AG04450 (cell line): ENCODE measurements around the gene RMND5A. TPM values are rescaled to one million over a fixed set of nuclear protein-coding genes. Genes with fewer than 3 reads are reported as not detected.

Source experiments
- CTCF ChIA-PET: fragments of 300-600, 350-600 bp; formaldehyde crosslinking; extraction: SDS; loops from one replicate; lab custom pipeline; 2022; ENCODE audit warnings: antibody characterized with exemption, inconsistent platforms; lab: Charles Lee
- POLR2A ChIA-PET: fragments of 350-600 bp; formaldehyde crosslinking; extraction: SDS; loops from one replicate; lab custom pipeline; 2021; ENCODE audit warnings: antibody characterized with exemption, inconsistent platforms; lab: Yijun Ruan, JAX
- DNase-seq: peaks from one replicate; pipeline ENCODE4 v3.0.0-alpha.2; 2011; ENCODE audit warnings: low read depth, low spot score
- H3K27ac ChIP-seq: one replicate; pipeline ENCODE4 v1.5.1; 2012; ENCODE audit warnings: low read depth, low read length, control low read depth
- H3K27me3 ChIP-seq: one replicate; pipeline ENCODE4 v1.6.0; 2012; ENCODE audit warnings: low read length; ENCODE audit not compliant: control insufficient read depth, insufficient read depth
- H3K4me3 ChIP-seq: 2 replicates; pipeline ENCODE4 v1.5.1; 2011; ENCODE audit warnings: mild to moderate bottlenecking, low read depth, low read length, control low read depth
- H3K9me3 ChIP-seq: 2 replicates; pipeline ENCODE4 v1.5.1; 2012; ENCODE audit warnings: low read length; ENCODE audit not compliant: control insufficient read depth, insufficient read depth
- CTCF ChIP-seq: IDR thresholded peaks from 2 replicates; pipeline ENCODE4 v1.5.1; 2011; ENCODE audit warnings: low read depth, low read length, control low read depth, inconsistent platforms
- polyA plus RNA-seq: library from polyadenylated mRNA; depleted of rRNA; stranded (reverse); fragments of >200 nt; gene quantifications from 2 replicates; pipeline ENCODE4 v1.2.3, GENCODE V29; 2011

RMND5A gene
- polyA plus RNA-seq, 1 experiment: 19.1 TPM

GRCh38 chr2:86778957-86779356 lies 58.9 kb downstream of the RMND5A start:
- no peak overlapping the region for H3K27ac ChIP-seq
- ChIA-PET POLR2A (no interaction called here), CTCF (interaction anchor here (2.3 kb wide), 1 partner anchor 15 kb away, joined by 10 read pairs; no protein-coding TSS in a partner anchor)
- TF ChIP-seq CTCF: no peak
- H3K4me3 ChIP-seq: no peak overlapping the region
- DNase-seq: no peak
- no peaks in the 10 kb centered on the region for H3K9me3 ChIP-seq
- H3K27me3 ChIP-seq: peaks cover 7% of the 10 kb centered on the region

- POLR2A ChIA-PET: no interaction called here
- H3K27me3 ChIP-seq: peaks cover 7% of the 10 kb centered on the region
- no peaks in the 10 kb centered on the region for H3K9me3 ChIP-seq
- DNase-seq: no peak
- TF ChIP-seq CTCF: no peak
- H3K27ac ChIP-seq: no peak overlapping the region
- CTCF ChIA-PET: interaction anchor here (1.0 to 2.3 kb wide), 3 partner anchors 16 to 262 kb away, joined by 3 to 10 read pairs (median 3); no protein-coding TSS in a partner anchor
- H3K4me3 ChIP-seq: no peak overlapping the region
Observed at GRCh38 chr2:86779971-86780370, 59.9 kb downstream of the RMND5A start.

- CTCF ChIA-PET: interaction anchor here (2.3 kb wide), 1 partner anchor 17 kb away, joined by 7 read pairs; no protein-coding TSS in a partner anchor
- Histone ChIP-seq H3K27me3 (peaks cover 15% of the 10 kb centered on the region), H3K9me3 (no peaks in the 10 kb centered on the region), H3K4me3 (no peak overlapping the region), H3K27ac (no peak overlapping the region)
- POLR2A ChIA-PET: interaction anchor here (0.5 kb wide), 1 partner anchor 320 kb away, joined by 3 read pairs; no protein-coding TSS in a partner anchor
- DNase-seq: no peak
- no peak for TF ChIP-seq CTCF
Observed at GRCh38 chr2:86781363-86781762, 61.3 kb downstream of the RMND5A start.

GRCh38 chr2:86782748-86783147 lies 62.7 kb downstream of the RMND5A start:
- CTCF ChIA-PET: interaction anchor here (2.3 kb wide), 1 partner anchor 18 kb away, joined by 7 read pairs; no protein-coding TSS in a partner anchor
- no peak for DNase-seq
- POLR2A ChIA-PET: no interaction called here

More at GRCh38 chr2:86782748-86783147, 62.7 kb downstream of the RMND5A start:
- Histone ChIP-seq H3K9me3 (no peaks in the 10 kb centered on the region), H3K27ac (no peak overlapping the region), H3K4me3 (no peak overlapping the region), H3K27me3 (peaks cover 23% of the 10 kb centered on the region)
- TF ChIP-seq CTCF: no peak
